SH-SY5Y (cell line): ENCODE data around the gene LSR.

Experiments
- GATA2 ChIP-seq: IDR thresholded peaks from 2 replicates; pipeline ENCODE4 v1.6.1; 2011; ENCODE audit warnings: mild to moderate bottlenecking, low read depth, low read length
- GATA3 ChIP-seq: IDR thresholded peaks from 2 replicates; pipeline ENCODE4 v1.6.1; 2011; ENCODE audit warnings: low read depth, mild to moderate bottlenecking, low read length, moderate library complexity

GRCh38 chr19:35248310-35249145, at the start of gene LSR:
- TF ChIP-seq GATA3 (no peak), GATA2 (no peak)
